Spinal cord (tissue), 10 donors: ENCODE data around the gene NOCT. TPM values are rescaled to one million over a fixed set of nuclear protein-coding genes. Genes with fewer than 3 reads are reported as not detected.

Experiments used
- DNase-seq, 6 donors: peaks; one replicate each; pipeline versions ENCODE4 v3.0.0 to v3.0.0-alpha.2; 2013 to 2015; ENCODE audit warnings: low spot score in 6 of 6, low read depth in 4 of 6
- H3K27ac ChIP-seq: one replicate; pipeline ENCODE4 v1.5.1; 2013; ENCODE audit warnings: low read depth, low read length, control low read depth
- H3K27me3 ChIP-seq: one replicate; pipeline ENCODE4 v1.6.1; 2013; ENCODE audit warnings: low read length; ENCODE audit not compliant: control insufficient read depth, insufficient read depth
- H3K36me3 ChIP-seq: one replicate; pipeline ENCODE4 v1.6.1; 2013; ENCODE audit warnings: low read length; ENCODE audit not compliant: control insufficient read depth, insufficient read depth
- H3K4me1 ChIP-seq: one replicate; pipeline ENCODE4 v1.6.1; 2013; ENCODE audit warnings: low read length; ENCODE audit not compliant: control insufficient read depth, insufficient read depth
- H3K4me3 ChIP-seq: one replicate; pipeline ENCODE4 v1.5.1; 2013; ENCODE audit warnings: low read depth, low read length, control low read depth
- H3K9me3 ChIP-seq: one replicate; pipeline ENCODE4 v1.6.1; 2013; ENCODE audit warnings: low read length; ENCODE audit not compliant: control insufficient read depth, insufficient read depth
- WGBS: methylation state at CpG from one replicate; pipeline ENCODE4 v1.1.5; 2013; ENCODE audit warnings: missing lambda C conversion rate; ENCODE audit not compliant: insufficient coverage; 5-methylcytosine and 5-hydroxymethylcytosine counted together
- polyA plus RNA-seq, 2 donors: library from polyadenylated mRNA; unstranded; fragments of 120-200 nt; gene quantifications; one replicate each; pipeline ENCODE4 v1.2.1, GENCODE V29; 2013; ENCODE audit not compliant: insufficient read length in 2 of 2
- total RNA-seq, 2 donors: library from RNA; depleted of rRNA in 1 of 2; stranded (reverse); fragments of 120-200 nt in 1 of 2; fragments of >200 nt in 1 of 2; gene quantifications; one replicate each; pipeline versions ENCODE4 v1.2.3 to v1.2.4, GENCODE V29; 2013 to 2014
- donor health status: healthy.

NOCT gene
- total and polyA plus RNA-seq, 4 donors = 6.7 to 15.7 (median 9.8) TPM

- Histone ChIP-seq H3K9me3 (no peaks in the 10 kb centered on the region), H3K4me3 (no peak overlapping the region), H3K4me1 (peaks cover 8% of the 10 kb centered on the region), H3K27me3 (no peaks in the 10 kb centered on the region), H3K36me3 (peaks cover 5% of the 10 kb centered on the region), H3K27ac (no peak overlapping the region)
- DNase-seq = peak; percentile 56 to 95 (median 78)
- 37% methylated on average over 10 of the region's 14 CpGs for WGBS
Measured at GRCh38 chr4:139030614-139031235, 15.1 kb downstream of the NOCT start.

DNA sequence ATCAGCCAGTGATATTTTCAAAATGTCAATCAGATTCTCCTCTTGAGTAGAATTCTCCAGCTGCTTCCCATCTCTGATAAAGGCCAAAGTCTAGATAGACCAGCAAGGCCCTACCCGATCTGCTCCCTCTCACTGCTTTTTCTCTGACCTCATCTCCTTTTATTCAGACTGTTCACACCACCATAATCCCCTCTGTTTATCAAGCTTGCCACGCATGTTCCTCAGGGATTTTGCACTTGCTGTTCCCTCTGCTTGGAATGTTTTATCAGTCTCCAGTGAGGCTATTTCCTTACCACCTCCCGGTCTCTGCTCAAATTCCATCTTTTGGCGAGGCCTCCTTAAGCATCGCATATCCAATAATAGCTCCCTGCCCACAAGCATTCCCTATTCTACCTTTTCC, 20.1 kb downstream of the NOCT start:
- 88% methylated on average over 3 of the region's 5 CpGs for WGBS
- Histone ChIP-seq H3K27me3 (no peaks in the 10 kb centered on the region), H3K4me3 (no peak overlapping the region), H3K4me1 (peaks cover 3% of the 10 kb centered on the region), H3K27ac (no peak overlapping the region), H3K9me3 (no peaks in the 10 kb centered on the region), H3K36me3 (peaks cover 3% of the 10 kb centered on the region)
- DNase-seq = no peak

DNA sequence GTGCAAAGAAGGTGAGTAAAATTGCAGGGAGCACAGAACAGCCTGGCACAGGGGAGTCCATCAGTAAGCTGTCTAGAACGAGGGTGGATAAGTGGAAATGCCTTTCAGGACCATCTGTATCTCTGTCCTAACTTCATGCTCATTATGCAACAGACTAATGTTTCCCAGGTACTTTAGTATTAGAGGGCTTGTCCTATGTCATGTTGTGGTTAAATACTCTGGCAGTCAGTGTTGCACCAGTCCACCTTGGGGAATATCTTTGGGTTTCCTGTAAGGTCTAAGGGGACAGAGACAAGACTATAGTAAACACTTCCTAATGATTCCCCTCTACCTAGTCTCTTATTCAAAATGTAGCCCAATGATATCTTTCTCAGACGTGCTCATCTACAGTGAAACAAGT, 21.3 kb downstream of the NOCT start:
- peaks cover 3% of the 10 kb centered on the region for H3K36me3 ChIP-seq
- WGBS = 80% methylated on average over 1 of the region's 2 CpGs
- H3K9me3 ChIP-seq = no peaks in the 10 kb centered on the region
- H3K4me1 ChIP-seq = no peaks in the 10 kb centered on the region
- no peak for DNase-seq
- H3K27ac ChIP-seq = no peak overlapping the region
- H3K4me3 ChIP-seq = no peak overlapping the region
- H3K27me3 ChIP-seq = no peaks in the 10 kb centered on the region

DNA sequence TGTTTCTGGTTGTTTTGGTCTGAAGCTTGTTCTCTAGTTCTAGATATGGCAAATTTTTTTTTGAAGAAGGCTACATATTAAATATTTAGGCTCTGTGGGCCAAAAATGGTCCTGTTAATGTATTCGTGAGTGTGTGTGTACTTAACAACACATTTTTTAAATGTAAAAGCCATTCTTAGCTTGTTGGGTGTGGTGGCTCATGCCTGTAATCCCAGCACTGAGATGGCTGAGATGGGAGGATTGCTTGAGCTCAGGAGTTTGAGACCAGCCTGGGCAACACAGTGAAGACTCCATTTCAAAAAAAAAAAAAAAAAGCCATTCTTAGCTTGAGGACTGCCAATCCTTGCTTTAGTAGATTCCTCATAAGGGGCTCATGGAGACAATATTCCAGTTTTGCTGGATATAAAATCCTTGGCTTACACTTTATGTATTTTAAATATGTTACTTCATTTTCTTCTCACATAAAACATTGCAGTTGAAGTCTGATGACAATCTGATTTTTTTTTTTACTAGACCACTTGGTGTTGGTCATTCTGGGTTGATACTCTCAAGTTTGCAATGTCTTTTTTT, 23.4 kb downstream of the NOCT start:
- Histone ChIP-seq H3K4me3 (no peak overlapping the region), H3K4me1 (no peaks in the 10 kb centered on the region), H3K36me3 (peaks cover 3% of the 10 kb centered on the region), H3K27me3 (no peaks in the 10 kb centered on the region), H3K27ac (no peak overlapping the region), H3K9me3 (no peaks in the 10 kb centered on the region)
- WGBS = no CpG with 5 or more reads among the region's 1 CpG
- DNase-seq = no peak

DNA sequence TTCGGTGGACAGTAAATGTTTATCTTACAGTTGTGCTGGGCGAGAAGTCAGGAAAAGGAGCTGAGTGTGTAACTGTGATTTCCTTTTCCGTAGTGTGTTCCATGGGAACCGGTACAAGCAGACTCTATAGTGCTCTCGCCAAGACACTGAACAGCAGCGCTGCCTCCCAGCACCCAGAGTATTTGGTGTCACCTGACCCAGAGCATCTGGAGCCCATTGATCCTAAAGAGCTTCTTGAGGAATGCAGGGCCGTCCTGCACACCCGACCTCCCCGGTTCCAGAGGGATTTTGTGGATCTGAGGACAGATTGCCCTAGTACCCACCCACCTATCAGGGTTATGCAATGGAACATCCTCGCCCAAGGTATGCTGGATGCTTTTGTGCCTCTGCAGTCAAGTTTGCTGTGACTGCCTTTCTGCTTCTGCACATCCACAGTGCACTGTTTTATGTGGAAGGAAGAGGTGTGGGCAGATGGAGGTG, 27.4 kb downstream of the NOCT start:
- peaks cover 4% of the 10 kb centered on the region for H3K4me1 ChIP-seq
- DNase-seq = no peak
- no peak overlapping the region for H3K4me3 ChIP-seq
- H3K36me3 ChIP-seq = peaks cover 3% of the 10 kb centered on the region
- no peaks in the 10 kb centered on the region for H3K9me3 ChIP-seq
- H3K27me3 ChIP-seq = no peaks in the 10 kb centered on the region
- 74% methylated on average over 6 of the region's 10 CpGs for WGBS
- H3K27ac ChIP-seq = no peak overlapping the region

DNA sequence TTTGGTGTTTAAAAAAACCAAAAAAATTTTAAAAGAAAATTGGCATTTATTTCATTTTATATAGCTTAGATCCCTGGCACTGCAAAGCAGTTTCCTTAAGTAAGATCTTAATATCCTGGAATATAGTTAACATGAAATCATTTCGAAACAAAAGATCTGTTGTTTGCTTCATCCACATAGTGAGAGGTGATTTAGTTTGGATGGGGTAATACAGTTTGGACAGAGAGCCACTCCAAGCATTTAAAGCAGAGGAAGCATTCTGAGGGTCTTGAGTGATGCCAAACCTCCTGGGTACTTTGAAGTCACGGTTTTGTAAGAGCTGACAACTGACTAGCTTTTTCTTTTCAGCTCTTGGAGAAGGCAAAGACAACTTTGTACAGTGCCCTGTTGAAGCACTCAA, 28.7 kb downstream of the NOCT start:
- H3K27ac ChIP-seq = no peak overlapping the region
- H3K9me3 ChIP-seq = no peaks in the 10 kb centered on the region
- no peak overlapping the region for H3K4me3 ChIP-seq
- peaks cover 6% of the 10 kb centered on the region for H3K36me3 ChIP-seq
- DNase-seq = no peak
- H3K27me3 ChIP-seq = no peaks in the 10 kb centered on the region
- peaks cover 4% of the 10 kb centered on the region for H3K4me1 ChIP-seq
- WGBS = 60% methylated on average over 1 of the region's 2 CpGs

GRCh38 chr4:139048026-139048425, 32.4 kb downstream of the NOCT start:
- 100% methylated on average over 1 of the region's 3 CpGs for WGBS
- no peaks in the 10 kb centered on the region for H3K9me3 ChIP-seq
- H3K4me1 ChIP-seq = peaks cover 4% of the 10 kb centered on the region
- peak in 1 of 6 donors; percentile 76 for DNase-seq
- H3K36me3 ChIP-seq = peaks cover 10% of the 10 kb centered on the region
- no peaks in the 10 kb centered on the region for H3K27me3 ChIP-seq
- H3K4me3 ChIP-seq = no peak overlapping the region
- H3K27ac ChIP-seq = no peak overlapping the region

GRCh38 chr4:139050446-139050845, 34.9 kb downstream of the NOCT start:
- no peaks in the 10 kb centered on the region for H3K4me1 ChIP-seq
- no peak overlapping the region for H3K27ac ChIP-seq
- no CpG with 5 or more reads among the region's 2 CpGs for WGBS
- no peaks in the 10 kb centered on the region for H3K9me3 ChIP-seq
- peak in 1 of 6 donors; percentile 76 for DNase-seq
- no peaks in the 10 kb centered on the region for H3K27me3 ChIP-seq
- no peak overlapping the region for H3K4me3 ChIP-seq
- H3K36me3 ChIP-seq = peaks cover 16% of the 10 kb centered on the region

- Histone ChIP-seq H3K4me1 (no peaks in the 10 kb centered on the region), H3K27me3 (no peaks in the 10 kb centered on the region), H3K27ac (no peak overlapping the region), H3K36me3 (peaks cover 14% of the 10 kb centered on the region), H3K4me3 (no peak overlapping the region), H3K9me3 (no peaks in the 10 kb centered on the region)
- 86% methylated on average over 1 of the region's 1 CpG for whole genome bisulfite sequencing
- no peak for DNase-seq
Measured at GRCh38 chr4:139053909-139054308, 38.3 kb downstream of the NOCT start.
